T-helper 1 cell (primary cell): ENCODE data around the gene PHETA2.
A peak's percentile ranks its signal among the peaks of the same experiment; 100 is the strongest.
"Not testable (repeated sequence)": the region's sequence is repeated elsewhere in the genome, so short reads cannot be mapped to it uniquely, and the experiment has no call there.

Experiments
- DNase-seq, 5 donors: peaks; one replicate each; pipeline ENCODE4 v3.0.0-alpha.2; 2012 to 2020

PHETA2 gene

DNA sequence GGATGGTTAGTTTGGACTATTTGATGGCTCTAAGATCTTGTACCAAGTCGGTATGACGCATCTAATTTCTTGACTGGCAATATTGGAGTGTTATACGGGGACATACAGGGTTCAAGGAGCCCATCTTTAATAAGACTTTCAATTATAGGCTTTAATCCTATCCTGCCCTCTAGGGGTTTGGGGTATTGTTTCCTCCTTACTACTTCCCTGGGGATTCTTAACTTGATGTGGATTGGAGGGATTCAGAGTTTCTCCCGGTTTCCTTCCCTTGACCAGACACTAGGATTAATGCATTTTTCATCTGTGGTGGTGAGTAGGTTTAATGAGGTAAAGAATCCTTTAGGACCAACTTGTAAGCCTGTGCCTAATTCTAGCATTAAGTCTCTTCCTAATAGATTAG is 37.8 kb downstream of the PHETA2 start:
- no peak for DNase-seq

DNA sequence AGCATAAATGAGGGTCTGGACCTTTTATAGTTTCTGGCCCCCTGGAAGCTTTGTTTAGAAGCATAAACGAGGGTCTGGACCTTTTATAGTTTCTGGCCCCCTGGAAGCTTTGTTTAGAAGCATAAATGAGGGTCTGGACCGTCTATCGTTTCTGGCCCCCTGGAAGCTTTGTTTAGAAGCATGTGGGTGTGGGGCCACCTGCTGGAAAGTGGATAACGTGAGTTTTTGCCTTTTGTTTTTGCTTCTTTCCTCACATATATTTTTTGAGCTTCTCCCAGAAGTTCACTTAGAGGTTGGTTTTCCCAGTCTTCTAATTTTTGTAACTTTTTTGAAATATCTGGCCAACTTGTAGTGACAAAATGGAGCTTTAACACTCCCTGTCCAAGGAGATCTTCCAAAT is 38.7 kb downstream of the PHETA2 start:
- not testable (repeated sequence) for DNase-seq

DNA sequence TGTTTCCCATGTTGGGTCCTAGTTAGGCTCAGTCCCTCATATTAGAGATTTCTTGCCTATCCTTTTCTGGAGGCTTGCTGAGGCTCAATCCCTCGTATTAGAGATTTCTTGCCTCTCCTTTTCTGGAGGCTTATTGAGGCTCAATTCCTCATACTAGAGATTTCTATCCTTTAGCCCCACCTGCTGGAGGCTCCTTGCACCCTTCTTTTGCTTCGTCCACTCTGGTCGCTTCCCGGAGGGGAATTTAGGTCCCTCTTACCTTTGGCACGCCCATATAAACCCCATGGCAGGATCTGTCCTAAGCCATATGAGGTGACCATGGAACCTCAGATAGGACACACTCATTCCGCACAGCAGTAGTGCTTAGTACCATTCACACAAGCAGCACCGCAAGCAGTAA is 40.7 kb downstream of the PHETA2 start:
- DNase-seq = no peak

DNA sequence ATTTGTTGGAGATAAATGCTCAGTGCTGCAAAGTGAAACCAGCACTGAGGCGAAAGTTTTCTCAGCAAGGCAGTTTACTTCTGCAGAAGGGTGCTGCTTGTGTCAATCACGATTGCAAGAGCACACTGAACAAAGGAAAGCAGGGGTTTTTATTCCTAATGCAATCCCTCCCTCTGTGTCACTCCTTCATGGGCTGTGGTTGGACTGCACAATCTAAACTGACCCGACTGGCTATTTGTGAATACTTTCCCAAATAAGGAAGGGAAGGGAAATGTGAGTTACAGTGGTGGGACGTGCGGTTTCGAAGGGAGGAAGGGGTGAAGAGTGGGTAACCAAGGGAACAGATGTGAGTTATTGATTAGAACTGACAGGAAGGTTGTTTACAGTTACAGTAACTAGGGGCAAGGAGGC is 41.4 kb downstream of the PHETA2 start:
- DNase-seq = not testable (repeated sequence)

DNA sequence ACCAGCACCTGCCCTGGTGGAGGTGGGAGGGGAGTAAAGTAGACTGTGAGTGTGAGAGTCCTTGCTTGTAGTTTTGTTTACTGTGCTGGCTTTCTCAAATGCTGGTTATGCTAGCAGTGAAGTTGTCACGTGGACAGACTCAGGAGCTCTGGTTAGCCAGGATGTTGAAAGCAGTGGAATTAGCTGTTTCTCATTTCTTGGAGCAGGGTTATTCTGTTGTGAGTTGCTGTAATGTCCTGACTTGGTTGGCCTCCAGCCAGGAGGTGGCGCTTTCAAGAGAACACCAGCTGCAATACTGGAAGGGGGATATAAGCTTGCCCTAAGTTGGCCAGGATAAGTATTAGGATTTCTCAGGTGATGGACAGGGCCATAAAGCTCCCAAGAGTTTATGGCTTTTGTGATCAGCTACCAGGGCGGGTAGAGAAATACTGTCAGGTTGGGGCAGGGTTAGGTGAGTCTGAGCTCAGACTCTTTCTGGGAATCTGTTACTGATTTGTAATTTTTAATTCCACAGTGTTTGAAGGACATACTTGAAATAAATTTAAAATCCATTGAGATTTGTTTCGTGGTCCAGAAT is 42.9 kb downstream of the PHETA2 start:
- no peak for DNase-seq

DNA sequence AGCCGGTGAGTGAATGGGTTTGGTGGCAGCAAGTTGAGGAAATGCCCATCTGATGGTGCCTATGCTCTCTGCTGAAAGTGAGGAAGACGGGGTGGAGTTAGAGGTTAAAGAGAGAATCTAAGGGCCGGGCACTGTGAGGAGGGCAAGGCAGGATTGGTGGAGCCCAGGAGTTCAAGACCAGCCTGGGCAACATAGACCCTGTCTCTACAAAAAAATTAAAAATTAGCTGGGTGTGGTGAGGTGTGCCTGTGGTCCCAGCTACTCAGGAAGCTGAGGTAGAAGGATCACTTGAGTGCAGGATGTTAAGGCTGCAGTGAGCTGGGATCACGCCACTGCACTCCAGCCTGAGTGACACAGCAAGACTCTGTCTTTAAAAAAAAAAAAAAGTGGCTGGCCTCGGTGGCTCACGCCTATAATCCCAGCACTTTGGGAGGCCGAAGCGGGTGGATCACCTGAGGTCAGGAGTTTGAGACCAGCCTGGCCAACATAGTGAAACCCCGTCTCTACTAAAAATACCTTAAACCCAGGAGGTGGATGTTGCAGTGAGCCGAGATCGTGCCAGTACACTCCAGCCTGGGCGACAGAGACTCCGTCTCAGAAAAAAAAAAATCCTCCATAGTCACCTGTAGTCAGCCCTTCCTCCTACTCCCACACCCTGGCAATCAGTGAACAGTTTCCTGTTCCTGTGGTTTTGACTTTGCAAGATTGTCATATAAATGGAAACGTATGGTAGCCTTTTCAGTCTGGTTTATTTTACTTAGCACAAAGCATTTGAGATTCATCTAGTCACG is 46.4 kb downstream of the PHETA2 start:
- DNase-seq = peak in 2 of 5 donors; percentile 29 to 72

DNA sequence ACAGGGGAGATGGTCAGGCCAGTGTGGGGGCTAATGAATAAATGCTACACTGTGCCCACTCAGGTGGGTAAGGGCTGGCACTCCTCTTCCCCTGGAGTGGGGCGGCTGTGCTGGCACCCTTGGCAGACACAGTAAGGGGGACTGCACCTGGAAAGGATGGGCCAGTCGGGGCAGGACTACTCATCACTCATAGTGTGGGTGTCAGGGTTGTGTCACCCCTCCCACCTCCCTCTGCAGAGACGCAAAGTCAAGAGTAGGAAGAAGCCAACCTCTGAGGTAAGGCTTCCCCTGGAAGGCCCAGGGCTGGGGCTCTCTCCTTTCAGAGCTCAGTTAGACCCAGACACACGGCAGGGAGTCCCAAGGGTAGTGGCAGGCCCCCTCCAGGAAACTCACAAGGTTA is 49.5 kb downstream of the PHETA2 start:
- not testable (repeated sequence) for DNase-seq

DNA sequence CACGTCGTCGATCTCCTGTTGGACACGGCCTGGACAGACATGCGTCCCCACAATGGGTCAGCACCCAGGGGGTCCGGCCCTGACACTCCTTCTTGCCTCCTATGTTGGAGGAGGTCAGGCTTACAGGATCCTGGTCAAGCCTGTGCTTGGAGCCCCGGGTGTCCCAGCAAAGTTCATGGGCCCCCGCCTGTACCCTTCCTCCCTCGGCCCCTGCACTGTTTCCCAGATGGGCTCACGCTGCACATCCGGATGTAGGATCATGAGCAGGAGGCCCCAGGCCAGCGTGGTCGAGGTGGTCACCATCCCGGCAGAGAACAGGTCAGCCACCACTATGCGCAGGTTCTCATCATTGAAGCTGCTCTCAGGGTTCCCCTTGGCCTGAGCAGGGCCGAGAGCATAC is 53.6 kb downstream of the PHETA2 start:
- DNase-seq = no peak

DNA sequence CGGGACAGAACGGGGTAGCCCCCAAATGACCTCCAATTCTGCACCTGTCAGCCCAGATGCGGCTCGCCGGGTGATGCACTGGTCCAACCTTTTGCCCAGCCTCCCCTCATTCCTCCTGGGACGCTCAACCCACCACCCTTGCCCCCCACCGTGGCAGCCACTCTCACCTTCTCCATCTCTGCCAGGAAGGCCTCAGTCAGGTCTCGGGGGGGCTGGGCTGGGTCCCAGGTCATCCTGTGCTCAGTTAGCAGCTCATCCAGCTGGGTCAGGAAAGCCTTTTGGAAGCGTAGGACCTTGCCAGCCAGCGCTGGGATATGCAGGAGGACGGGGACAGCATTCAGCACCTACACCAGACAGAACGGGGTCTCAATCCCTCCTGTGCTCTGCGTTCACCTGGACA is 54.0 kb downstream of the PHETA2 start:
- DNase-seq = not testable (repeated sequence)
